Panc1 (cell line): ENCODE measurements around the gene CEMIP. TPM values are rescaled to one million over a fixed set of nuclear protein-coding genes. Genes with fewer than 3 reads are reported as not detected.
"Not testable (repeated sequence)": the region's sequence is repeated elsewhere in the genome, so short reads cannot be mapped to it uniquely, and the experiment has no call there.

ENCODE experiments used
- ATAC-seq: fragments of 200-7000 bp; cut with Tn5 transposase; 2 replicates; pipeline ENCODE4 v1.9.1; 2020; ENCODE audit warnings: mild to moderate bottlenecking, moderate library complexity
- BruUV-seq: library from RNA; stranded (reverse); fragments of 400-500 nt; replicated peaks from 2 replicates; lab custom pipeline; 2021; lab: Mats Ljungman, UMichigan
- CTCF ChIA-PET: fragments of 300-600 bp; sonication (Branson Sonifier 250); formaldehyde crosslinking; loops from one replicate; lab custom pipeline; 2022; ENCODE audit warnings: antibody characterized with exemption; lab: Charles Lee
- POLR2A ChIA-PET: fragments of 300-600 bp; sonication (Branson Sonifier 250); formaldehyde crosslinking; loops from one replicate; lab custom pipeline; 2022; ENCODE audit warnings: antibody characterized with exemption; lab: Charles Lee
- DNase-seq: peaks from one replicate; pipeline ENCODE4 v3.0.0-alpha.2; 2010; ENCODE audit warnings: low read depth, low spot score
- H3K27ac ChIP-seq: 2 replicates; pipeline ENCODE4 v1.5.1; 2011; ENCODE audit warnings: mild to moderate bottlenecking, low read length, inconsistent platforms
- H3K27me3 ChIP-seq: fragments of 200-500 bp; sonication (Bioruptor generic); 2 replicates; pipeline ENCODE4 v1.6.0; 2014; ENCODE audit warnings: low read length, inconsistent platforms; ENCODE audit not compliant: control insufficient read depth, insufficient read depth
- H3K36me3 ChIP-seq: fragments of 200-500 bp; sonication (Bioruptor generic); 2 replicates; pipeline ENCODE4 v1.5.1; 2014; ENCODE audit warnings: inconsistent platforms, mild to moderate bottlenecking, low read length, moderate library complexity; ENCODE audit not compliant: control insufficient read depth, insufficient read depth
- H3K4me1 ChIP-seq: 2 replicates; pipeline ENCODE4 v1.5.1; 2011; ENCODE audit warnings: inconsistent platforms, mild to moderate bottlenecking, low read length, moderate library complexity; ENCODE audit not compliant: control insufficient read depth, insufficient read depth
- H3K4me3 ChIP-seq, 2 experiments: 2 replicates each; pipeline ENCODE4 v1.5.1; 2011 to 2012; ENCODE audit warnings: low read depth in 2 of 2, low read length in 2 of 2, mild to moderate bottlenecking in 2 of 2, inconsistent platforms in 1 of 2, moderate library complexity in 1 of 2
- H3K9me3 ChIP-seq: fragments of 200-500 bp; sonication (Bioruptor generic); 2 replicates; pipeline ENCODE4 v1.5.1; 2014; ENCODE audit warnings: low read depth, mild to moderate bottlenecking, inconsistent platforms, low read length, moderate library complexity; ENCODE audit not compliant: control insufficient read depth, insufficient read depth
- CTCF ChIP-seq: fragments of 450-650 bp; IDR thresholded peaks from 2 replicates; pipeline ENCODE4 v1.5.1; 2017; ENCODE audit warnings: mild to moderate bottlenecking
- POLR2AphosphoS5 ChIP-seq: IDR thresholded peaks from 2 replicates; pipeline ENCODE4 v1.6.1; 2012; ENCODE audit warnings: mild to moderate bottlenecking, low read depth, low read length, moderate library complexity
- SIN3A ChIP-seq: IDR thresholded peaks from 2 replicates; pipeline ENCODE4 v1.6.1; 2012; ENCODE audit warnings: low read depth, mild to moderate bottlenecking, low read length, moderate library complexity, borderline replicate concordance; ENCODE audit not compliant: insufficient read depth
- TCF7L2 ChIP-seq: IDR thresholded peaks from 2 replicates; pipeline ENCODE4 v1.6.1; 2011; ENCODE audit warnings: mild to moderate bottlenecking, low read depth, low read length, inconsistent platforms
- in situ Hi-C: cut with HindIII; loops from 2 replicates; pipeline ENCODE4 v1.10.0; 2016; ENCODE audit warnings: low sequenced_read_pairs, low pct_unique_long_range_greater_than_20kb
- intact Hi-C: fragments of 100-400 bp; cut with micrococcal nuclease; formaldehyde crosslinking; loops from one replicate; pipeline ENCODE4 v1.10.0; 2022; ENCODE audit not compliant: unreplicated experiment
- total RNA-seq: library from RNA; stranded (reverse); gene quantifications from one replicate; pipeline ENCODE4 v1.2.1, GENCODE V29; 2021; ENCODE audit not compliant: unreplicated experiment
- TF ChIP-seq, protein P1 (sequence below), 2 experiments: IDR thresholded peaks; 2 replicates each; pipeline ENCODE4 v1.6.1; 2011 to 2012; ENCODE audit warnings: low read depth in 2 of 2, control low read depth in 1 of 2, low read length in 1 of 2, mild to moderate bottlenecking in 1 of 2, moderate library complexity in 1 of 2; ENCODE audit not compliant: insufficient read depth in 1 of 2

The CEMIP gene
- total RNA-seq, 1 experiment from 2014 or later, result 0.46 TPM

GRCh38 chr15:80955571-80956452 lies 176.6 kb downstream of the CEMIP start:
- CTCF ChIA-PET, POLR2A ChIA-PET, BruUV-seq, H3K4me3 ChIP-seq, H3K9me3 ChIP-seq, H3K36me3 ChIP-seq, H3K4me1 ChIP-seq, H3K27ac ChIP-seq, H3K27me3 ChIP-seq, in situ Hi-C loops: not testable (repeated sequence)
- intact Hi-C loops, result loop anchor here (5.0 kb wide), 1 partner anchor 1736 kb away; no protein-coding TSS in a partner anchor
- DNase-seq (peak; percentile 75), ATAC-seq (peak; percentile 95)

DNA sequence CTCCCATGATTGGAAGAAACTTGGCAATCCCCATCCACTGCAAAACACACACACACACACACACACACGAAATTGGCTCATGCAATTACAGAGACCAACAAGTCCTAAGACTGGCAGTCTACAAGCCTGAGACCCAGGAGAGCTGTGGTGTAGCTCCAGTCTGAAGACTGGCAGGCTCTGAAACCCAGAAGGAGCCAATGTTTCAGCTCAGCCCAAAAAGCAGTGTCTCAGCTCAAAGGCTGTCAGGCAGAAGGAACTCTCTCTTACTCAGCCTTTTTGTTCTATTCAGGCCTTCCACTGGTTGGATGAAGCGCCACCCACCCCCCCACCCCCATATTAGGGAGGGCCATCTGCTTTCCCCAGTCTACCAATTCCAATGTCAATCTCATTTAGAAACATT lies 178.4 kb downstream of the CEMIP start:
- ATAC-seq, result no peak
- intact Hi-C loops (loop anchor here (5.0 kb wide), 1 partner anchor 1735 kb away; no protein-coding TSS in a partner anchor), in situ Hi-C loops (no loop called here)
- Histone ChIP-seq H3K4me1 (0 out of 2 replicates have a peak, but pooled peaks cover 3% of the 10 kb centered on the region), H3K27ac (no peak overlapping the region), H3K36me3 (no peaks in the 10 kb centered on the region), H3K4me3 (no peak overlapping the region), H3K27me3 (no peaks in the 10 kb centered on the region), H3K9me3 (no peaks in the 10 kb centered on the region)
- ChIA-PET CTCF (no interaction called here), POLR2A (no interaction called here)
- no peak for DNase-seq
- TF ChIP-seq CTCF, result no peak
- no peak for TF ChIP-seq SIN3A
- TF ChIP-seq, protein P1, sequence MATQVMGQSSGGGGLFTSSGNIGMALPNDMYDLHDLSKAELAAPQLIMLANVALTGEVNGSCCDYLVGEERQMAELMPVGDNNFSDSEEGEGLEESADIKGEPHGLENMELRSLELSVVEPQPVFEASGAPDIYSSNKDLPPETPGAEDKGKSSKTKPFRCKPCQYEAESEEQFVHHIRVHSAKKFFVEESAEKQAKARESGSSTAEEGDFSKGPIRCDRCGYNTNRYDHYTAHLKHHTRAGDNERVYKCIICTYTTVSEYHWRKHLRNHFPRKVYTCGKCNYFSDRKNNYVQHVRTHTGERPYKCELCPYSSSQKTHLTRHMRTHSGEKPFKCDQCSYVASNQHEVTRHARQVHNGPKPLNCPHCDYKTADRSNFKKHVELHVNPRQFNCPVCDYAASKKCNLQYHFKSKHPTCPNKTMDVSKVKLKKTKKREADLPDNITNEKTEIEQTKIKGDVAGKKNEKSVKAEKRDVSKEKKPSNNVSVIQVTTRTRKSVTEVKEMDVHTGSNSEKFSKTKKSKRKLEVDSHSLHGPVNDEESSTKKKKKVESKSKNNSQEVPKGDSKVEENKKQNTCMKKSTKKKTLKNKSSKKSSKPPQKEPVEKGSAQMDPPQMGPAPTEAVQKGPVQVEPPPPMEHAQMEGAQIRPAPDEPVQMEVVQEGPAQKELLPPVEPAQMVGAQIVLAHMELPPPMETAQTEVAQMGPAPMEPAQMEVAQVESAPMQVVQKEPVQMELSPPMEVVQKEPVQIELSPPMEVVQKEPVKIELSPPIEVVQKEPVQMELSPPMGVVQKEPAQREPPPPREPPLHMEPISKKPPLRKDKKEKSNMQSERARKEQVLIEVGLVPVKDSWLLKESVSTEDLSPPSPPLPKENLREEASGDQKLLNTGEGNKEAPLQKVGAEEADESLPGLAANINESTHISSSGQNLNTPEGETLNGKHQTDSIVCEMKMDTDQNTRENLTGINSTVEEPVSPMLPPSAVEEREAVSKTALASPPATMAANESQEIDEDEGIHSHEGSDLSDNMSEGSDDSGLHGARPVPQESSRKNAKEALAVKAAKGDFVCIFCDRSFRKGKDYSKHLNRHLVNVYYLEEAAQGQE (IDR thresholded peaks at IDR 0.05; ENCODE audit: insufficient read depth in 1 of 2, low read depth in 2 of 2, low read length in 1 of 2), result no peak
- no peak for TF ChIP-seq POLR2AphosphoS5
- TF ChIP-seq TCF7L2, result no peak
- BruUV-seq, result no TSS peak

- Histone ChIP-seq H3K9me3 (no peaks in the 10 kb centered on the region), H3K4me3 (no peak overlapping the region), H3K36me3 (no peaks in the 10 kb centered on the region), H3K27ac (no peak overlapping the region), H3K27me3 (no peaks in the 10 kb centered on the region), H3K4me1 (0 out of 2 replicates have a peak, but pooled peaks cover 3% of the 10 kb centered on the region)
- intact Hi-C loops, result loop anchor here (5.0 kb wide), 1 partner anchor 1734 kb away; no protein-coding TSS in a partner anchor
- DNase-seq (no peak), ATAC-seq (no peak)
- ChIA-PET CTCF (no interaction called here), POLR2A (no interaction called here)
- in situ Hi-C loops, result no loop called here
- TF ChIP-seq, protein P1 (IDR thresholded peaks at IDR 0.05; ENCODE audit: insufficient read depth in 1 of 2, low read depth in 2 of 2, low read length in 1 of 2), result no peak
- TF ChIP-seq POLR2AphosphoS5 (no peak), TCF7L2 (no peak), CTCF (no peak), SIN3A (no peak)
- no TSS peak for BruUV-seq
Measured at GRCh38 chr15:80957976-80958375, 178.8 kb downstream of the CEMIP start.
